ENCODE results near the gene CHRNE. TPM values are rescaled to one million over a fixed set of nuclear protein-coding genes. Genes with fewer than 3 reads are reported as not detected.

The CHRNE gene
- total and polyA plus RNA-seq, 2 of the 13 experiments (the other 11 are each of a cell fraction or from before 2014, with no cell fraction given), result 0.53 to 0.59 TPM

GRCh38 chr17:4872786-4873185 lies 30.1 kb downstream of the CHRNE start:
- ATAC-seq, result no peak
- Histone ChIP-seq H3K79me2 (ENCODE audit: insufficient read depth, low read length) (peaks cover 5% of the 10 kb centered on the region), H3K27ac (ENCODE audit: extremely low read length, insufficient read depth, low read length) (no peak overlapping the region), H3K9me3 (ENCODE audit: low read length) (no peaks in the 10 kb centered on the region), H2AFZ (ENCODE audit: low read length) (no peak overlapping the region), H3K4me3 (replicated peaks in 1 of 3; ENCODE audit: insufficient read depth in 1 of 3, low read depth in 2 of 3, low read length in 3 of 3) (no peak overlapping the region), H3K4me1 (ENCODE audit: insufficient read depth, low read length) (no peaks in the 10 kb centered on the region), H3K4me2 (ENCODE audit: low read depth, low read length) (no peak overlapping the region), H3K36me3 (replicated peaks in 1 of 2; ENCODE audit: control insufficient read depth in 1 of 2, insufficient read depth in 2 of 2, low read length in 2 of 2) (peaks cover 1 to 39% of the 10 kb centered on the region in 2 experiments; a peak in 3 of 5 replicates), H3K9ac (ENCODE audit: insufficient read depth, low read depth, low read length) (no peak overlapping the region), H3K27me3 (ENCODE audit: control insufficient read depth in 1 of 2, insufficient read depth in 2 of 2, low read length in 2 of 2) (no peaks in the 10 kb centered on the region), H4K20me1 (ENCODE audit: insufficient read depth, low read length) (no peaks in the 10 kb centered on the region)
- intact Hi-C loops (cut with micrococcal nuclease; ENCODE audit: unreplicated experiment), result no loop called here
- FAIRE-seq, result no peak
- in situ Hi-C loops (cut with HindIII; ENCODE audit: extremely low pct_ligation_motif_present, low pct_unique_long_range_greater_than_20kb), result no loop called here
- CTCF ChIA-PET (ENCODE audit: low intra/inter-chr PET ratio, low total read pairs), result no interaction called here
- WGBS (ENCODE audit: low lambda C conversion rate), result 97% methylated on average over 8 of the region's 8 CpGs
- DNase-seq (ENCODE audit: low spot score), result no peak
- no TSS peak for BruUV-seq (replicated peaks)
- POLR2A ChIA-PET, result no interaction called here
- TF ChIP-seq ZBTB49 (CRISPR knock-in tag; IDR thresholded peaks at IDR 0.05; ENCODE audit: borderline replicate concordance) (no peak), MLLT10 (CRISPR knock-in tag; IDR thresholded peaks at IDR 0.05) (no peak), PRDM15 (CRISPR knock-in tag; IDR thresholded peaks at IDR 0.05) (no peak), ZNF713 (CRISPR knock-in tag; IDR thresholded peaks at IDR 0.05) (no peak), CTCF (CRISPR knock-in tag; IDR thresholded peaks at IDR 0.05) (no peak), NFATC3 (CRISPR knock-in tag; IDR thresholded peaks at IDR 0.05) (no peak), ZNF513 (CRISPR knock-in tag; conservative IDR thresholded peaks at IDR 0.05) (no peak)
